Effector CD8-positive, alpha-beta T cell (primary cell): Measurements from ENCODE around the gene DIP2C.

Source experiments
- DNase-seq: peaks from one replicate; lab custom pipeline; 2025; lab: John Stamatoyannopoulos, UW
- total RNA-seq, 4 experiments: gene quantifications; one replicate each; lab custom pipeline; 2026; lab: John Stamatoyannopoulos, UW

DIP2C gene, protein sequence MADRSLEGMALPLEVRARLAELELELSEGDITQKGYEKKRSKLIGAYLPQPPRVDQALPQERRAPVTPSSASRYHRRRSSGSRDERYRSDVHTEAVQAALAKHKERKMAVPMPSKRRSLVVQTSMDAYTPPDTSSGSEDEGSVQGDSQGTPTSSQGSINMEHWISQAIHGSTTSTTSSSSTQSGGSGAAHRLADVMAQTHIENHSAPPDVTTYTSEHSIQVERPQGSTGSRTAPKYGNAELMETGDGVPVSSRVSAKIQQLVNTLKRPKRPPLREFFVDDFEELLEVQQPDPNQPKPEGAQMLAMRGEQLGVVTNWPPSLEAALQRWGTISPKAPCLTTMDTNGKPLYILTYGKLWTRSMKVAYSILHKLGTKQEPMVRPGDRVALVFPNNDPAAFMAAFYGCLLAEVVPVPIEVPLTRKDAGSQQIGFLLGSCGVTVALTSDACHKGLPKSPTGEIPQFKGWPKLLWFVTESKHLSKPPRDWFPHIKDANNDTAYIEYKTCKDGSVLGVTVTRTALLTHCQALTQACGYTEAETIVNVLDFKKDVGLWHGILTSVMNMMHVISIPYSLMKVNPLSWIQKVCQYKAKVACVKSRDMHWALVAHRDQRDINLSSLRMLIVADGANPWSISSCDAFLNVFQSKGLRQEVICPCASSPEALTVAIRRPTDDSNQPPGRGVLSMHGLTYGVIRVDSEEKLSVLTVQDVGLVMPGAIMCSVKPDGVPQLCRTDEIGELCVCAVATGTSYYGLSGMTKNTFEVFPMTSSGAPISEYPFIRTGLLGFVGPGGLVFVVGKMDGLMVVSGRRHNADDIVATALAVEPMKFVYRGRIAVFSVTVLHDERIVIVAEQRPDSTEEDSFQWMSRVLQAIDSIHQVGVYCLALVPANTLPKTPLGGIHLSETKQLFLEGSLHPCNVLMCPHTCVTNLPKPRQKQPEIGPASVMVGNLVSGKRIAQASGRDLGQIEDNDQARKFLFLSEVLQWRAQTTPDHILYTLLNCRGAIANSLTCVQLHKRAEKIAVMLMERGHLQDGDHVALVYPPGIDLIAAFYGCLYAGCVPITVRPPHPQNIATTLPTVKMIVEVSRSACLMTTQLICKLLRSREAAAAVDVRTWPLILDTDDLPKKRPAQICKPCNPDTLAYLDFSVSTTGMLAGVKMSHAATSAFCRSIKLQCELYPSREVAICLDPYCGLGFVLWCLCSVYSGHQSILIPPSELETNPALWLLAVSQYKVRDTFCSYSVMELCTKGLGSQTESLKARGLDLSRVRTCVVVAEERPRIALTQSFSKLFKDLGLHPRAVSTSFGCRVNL (N-terminal part only)
- 2.4 to 10.9 (median 3.9) reads per million in 4 experiments for total RNA-seq

GRCh38 chr10:689452-690371, at the start of gene DIP2C:
DIP2C (minus strand) TSS chr10:689668; CDS start chr10:689578, 90 bp downstream.
- no peak for DNase-seq

GRCh38 chr10:734481-734880, 45.0 kb upstream of the DIP2C start:
- no peak for DNase-seq

- DNase-seq, result no peak
These were observed 43.6 kb upstream of the DIP2C start for GRCh38 chr10:733086-733485.

- DNase-seq, result no peak
These were observed 39.7 kb upstream of the DIP2C start for GRCh38 chr10:729213-729612.

- no peak for DNase-seq
These were observed 39.1 kb upstream of the DIP2C start for GRCh38 chr10:728603-729002.

DNA sequence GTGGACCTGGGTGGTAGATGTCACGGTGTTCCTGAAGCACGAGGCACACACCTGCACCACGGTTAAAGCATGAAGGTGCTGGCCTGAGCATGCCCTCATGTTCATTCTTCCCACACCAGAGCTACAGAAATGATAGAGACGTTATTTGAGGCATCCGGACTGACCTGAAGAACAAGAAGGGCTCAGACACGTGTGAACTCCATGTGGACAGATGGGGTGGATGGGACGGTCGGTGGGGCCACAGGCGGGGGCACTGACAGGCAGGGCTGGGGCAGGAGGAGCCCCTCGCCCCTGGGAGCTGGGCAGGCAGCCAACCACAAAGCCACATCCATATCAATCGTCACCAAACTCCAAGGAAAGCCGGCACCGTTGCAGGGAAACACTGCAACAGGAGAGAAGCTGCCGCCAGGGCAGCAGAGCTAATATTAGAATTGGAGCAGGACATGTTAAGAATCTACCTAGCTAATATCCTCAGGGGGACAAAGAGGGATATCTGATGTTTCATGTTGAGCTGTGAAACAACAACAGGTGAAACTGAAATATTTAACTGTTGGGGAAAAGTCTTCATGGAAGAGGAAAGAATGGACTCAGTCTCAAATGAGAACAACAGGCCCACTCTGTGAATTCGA, 37.8 kb upstream of the DIP2C start:
- no peak for DNase-seq

GRCh38 chr10:725786-726185, 36.3 kb upstream of the DIP2C start:
- DNase-seq, result no peak

GRCh38 chr10:725302-725701, 35.8 kb upstream of the DIP2C start:
- no peak for DNase-seq

DNA sequence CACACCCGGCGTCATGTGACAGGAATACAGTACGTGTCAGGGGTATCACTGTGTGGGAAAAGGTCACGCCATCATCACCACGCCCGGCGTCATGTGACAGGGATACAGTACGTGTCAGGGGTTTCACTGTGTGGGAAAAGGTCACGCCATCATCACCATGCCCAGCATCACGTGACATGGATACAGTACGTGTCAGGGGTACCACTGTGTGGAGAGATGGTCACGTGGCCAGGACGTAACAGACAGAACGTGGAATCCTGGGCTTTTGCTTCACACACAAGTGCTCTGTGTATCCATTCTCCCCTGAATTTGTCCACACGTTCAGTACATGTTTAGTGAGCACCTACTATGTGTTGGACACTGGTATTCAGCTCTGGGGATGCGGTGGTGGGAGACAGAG, 34.5 kb upstream of the DIP2C start:
- DNase-seq, result no peak

DNA sequence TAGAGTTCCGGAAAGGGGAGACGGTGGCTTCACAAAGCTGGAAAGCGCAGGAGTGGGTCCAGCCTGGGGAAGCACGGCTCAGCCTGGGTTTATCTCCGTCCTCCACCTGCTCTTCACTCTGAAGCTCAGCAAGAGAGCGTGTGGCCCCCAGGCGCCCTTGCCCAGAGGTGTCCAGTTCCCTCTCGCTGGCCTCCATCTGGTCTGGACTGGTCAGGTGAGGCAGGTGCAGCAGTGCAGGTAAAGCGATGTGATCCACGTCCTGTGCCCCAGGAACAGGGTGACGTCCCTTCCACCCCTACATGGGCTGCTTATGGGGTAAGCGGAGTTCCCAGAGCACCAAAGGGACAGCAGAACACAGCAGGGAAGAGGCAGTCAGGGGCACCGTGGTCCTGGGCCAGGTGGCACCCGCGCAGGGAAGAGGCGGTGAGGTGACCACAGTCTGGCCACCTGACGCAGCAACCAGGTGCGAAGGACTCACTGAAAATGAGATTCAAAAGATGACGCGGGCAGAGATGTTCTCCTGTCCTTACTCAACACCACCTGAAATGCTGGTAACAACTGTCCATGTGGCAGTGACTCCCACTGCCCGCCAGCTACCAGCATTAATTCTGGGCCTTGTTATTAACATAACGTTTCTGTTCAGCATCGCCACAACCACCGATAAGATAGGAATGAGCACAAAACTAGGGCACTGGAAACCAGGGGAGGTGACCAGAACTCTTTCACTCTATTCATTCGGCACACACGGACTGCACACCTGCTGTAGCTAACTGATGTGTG, 33.0 kb upstream of the DIP2C start:
- no peak for DNase-seq

- peak; percentile 1 for DNase-seq
These were observed 28.8 kb upstream of the DIP2C start for GRCh38 chr10:718143-718700.

GRCh38 chr10:717458-717857, 28.0 kb upstream of the DIP2C start:
- no peak for DNase-seq

- DNase-seq, result no peak
These were observed 27.4 kb upstream of the DIP2C start for GRCh38 chr10:716821-717220.

DNA sequence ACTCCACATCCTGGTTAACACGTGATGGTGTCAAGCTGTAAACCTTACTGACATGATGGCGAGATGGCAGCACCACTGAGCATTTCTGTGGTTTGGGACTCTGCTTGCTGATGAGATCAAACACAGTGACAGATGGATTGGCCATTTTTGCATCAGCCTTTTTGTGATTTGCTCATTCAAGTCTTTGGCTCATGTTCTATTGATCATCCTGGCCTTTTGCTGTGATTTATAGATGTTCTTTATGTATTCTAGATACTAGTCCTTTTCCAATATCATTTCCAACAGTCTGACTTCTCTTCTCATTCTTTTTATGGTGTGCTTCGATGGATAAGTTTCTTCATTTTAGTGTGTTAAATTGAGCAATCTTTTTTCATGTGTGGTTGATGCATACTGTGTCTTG, 24.7 kb upstream of the DIP2C start:
- no peak for DNase-seq

DNA sequence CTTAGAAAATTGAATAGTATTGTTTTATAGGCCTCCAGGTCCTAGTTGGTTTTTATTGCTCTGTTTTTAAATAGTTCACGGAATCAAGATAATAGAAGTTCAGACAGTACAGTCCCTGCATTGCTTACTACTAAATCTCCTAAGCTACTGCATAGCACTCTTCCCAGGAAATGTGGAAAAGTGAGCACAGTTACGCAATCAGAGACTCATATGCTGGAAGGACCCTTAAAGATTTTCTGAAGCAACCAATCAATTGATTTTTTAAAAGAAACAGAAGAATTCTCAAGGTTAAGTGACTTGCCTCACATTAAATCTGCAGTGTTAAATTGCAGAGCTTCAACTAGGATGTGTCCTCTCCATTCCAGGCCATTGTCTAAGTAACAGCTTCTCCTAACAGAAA, 23.1 kb upstream of the DIP2C start:
- no peak for DNase-seq

- no peak for DNase-seq
These were observed 22.6 kb upstream of the DIP2C start for GRCh38 chr10:712089-712488.

DNA sequence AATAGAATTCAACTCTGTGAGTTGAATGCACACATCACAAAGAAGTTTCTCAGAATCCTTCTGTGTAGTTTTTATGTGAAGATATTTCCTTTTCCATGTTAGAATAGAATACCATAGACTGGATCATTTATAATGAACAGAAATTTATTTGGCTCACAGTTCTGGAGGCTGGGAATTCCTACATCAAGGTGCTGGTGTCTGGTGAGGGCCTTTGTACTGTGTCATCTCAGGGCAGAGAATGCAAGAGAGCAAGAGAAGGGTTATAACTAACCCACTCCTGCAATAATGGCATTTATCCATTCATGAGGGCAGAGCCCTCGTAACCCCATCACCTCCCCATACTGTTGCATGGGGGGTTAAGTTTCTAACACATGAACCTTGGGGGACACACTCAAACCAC, 18.4 kb upstream of the DIP2C start:
- DNase-seq, result no peak

- DNase-seq, result no peak
These were observed 18.0 kb upstream of the DIP2C start for GRCh38 chr10:707456-707855.

DNA sequence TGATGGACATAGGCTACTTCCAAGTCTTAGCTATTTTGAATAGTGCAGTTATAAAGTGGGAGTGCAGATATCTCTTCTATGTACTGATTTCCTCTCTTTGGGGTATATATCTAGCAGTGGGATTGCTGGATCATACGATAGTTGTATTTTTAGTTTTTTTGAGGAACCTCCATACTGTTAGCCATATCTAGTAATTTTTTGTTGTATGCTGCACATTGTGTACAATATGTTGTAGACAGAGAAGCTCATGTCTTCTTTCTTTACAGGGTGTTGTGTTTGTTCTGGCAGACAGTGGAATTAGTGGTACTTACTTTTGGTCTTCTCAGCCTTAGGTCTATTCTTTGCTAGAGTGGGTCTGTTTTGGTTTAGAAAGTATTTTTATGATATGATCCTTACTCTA, 13.7 kb upstream of the DIP2C start:
- no peak for DNase-seq
